ENCODE measurements around the gene SERPINE3.

- TF ChIP-seq TAF1 (conservative IDR thresholded peaks at IDR 0.05): no peak
- no peak for TF ChIP-seq MAX (IDR thresholded peaks at IDR 0.05)
- no peak for TF ChIP-seq CTCF (IDR thresholded peaks at IDR 0.05; ENCODE audit: low read depth, low read length, missing input control)
- no peak for TF ChIP-seq ZBTB33 (IDR thresholded peaks at IDR 0.05)
- TF ChIP-seq REST (IDR thresholded peaks at IDR 0.05): no peak
- no peak for TF ChIP-seq GABPA (IDR thresholded peaks at IDR 0.05 in 1 of 2, conservative IDR thresholded peaks at IDR 0.05 in 1 of 2)
Measured at GRCh38 chr13:51325837-51326236, 13.7 kb upstream of the SERPINE3 start.
